ENCODE data around the gene GSKIP.

DNA sequence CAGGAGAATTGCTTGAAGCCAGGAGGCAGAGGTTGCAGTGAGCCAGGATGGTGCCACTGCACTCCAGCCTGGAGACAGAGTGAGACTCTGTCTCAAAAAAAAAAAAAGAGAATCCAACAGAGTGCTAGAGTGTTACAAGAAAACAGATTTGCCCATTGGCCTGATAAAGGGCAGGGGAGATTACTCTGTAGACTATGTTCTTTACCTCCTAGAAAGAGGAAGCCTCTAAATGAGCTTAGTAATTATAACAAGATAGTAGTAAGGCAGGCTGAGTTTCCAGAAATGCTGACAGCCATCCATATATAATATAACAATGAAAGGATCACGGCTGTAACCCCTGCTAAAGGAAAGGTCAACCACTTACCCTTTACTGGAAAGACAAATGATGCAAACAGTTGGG, 53.0 kb downstream of the GSKIP start:
- TF ChIP-seq TARDBP (IDR thresholded peaks at IDR 0.05) (no peak), ZNF384 (IDR thresholded peaks at IDR 0.05) (no peak), BHLHE40 (IDR thresholded peaks at IDR 0.05; ENCODE audit: borderline replicate concordance) (no peak)
